Vagina (tissue), 2 donors: ENCODE measurements around the gene PKD1. TPM values are rescaled to one million over a fixed set of nuclear protein-coding genes. Genes with fewer than 3 reads are reported as not detected.

ENCODE experiments used
- DNase-seq, 2 donors: peaks; one replicate each; pipeline ENCODE4 v3.0.0-alpha.2; 2017; ENCODE audit errors: extremely low spot score in 2 of 2
- H3K27ac ChIP-seq: fragments of 200-600 bp; sonication (generic); one replicate; pipeline ENCODE4 v1.5.1; 2019
- H3K27me3 ChIP-seq: fragments of 200-600 bp; sonication (generic); one replicate; pipeline ENCODE4 v1.5.1; 2019
- H3K36me3 ChIP-seq, 2 donors: fragments of 200-600 bp; sonication (generic); one replicate each; pipeline ENCODE4 v1.5.1; 2017 to 2019
- H3K4me1 ChIP-seq: fragments of 200-600 bp; sonication (generic); one replicate; pipeline ENCODE4 v1.5.1; 2019
- H3K4me3 ChIP-seq, 2 donors: fragments of 200-600 bp; sonication (generic); 1 replicate in 1 of 2; 2 replicates in 1 of 2; pipeline ENCODE4 v1.5.1; 2016 to 2019
- H3K9me3 ChIP-seq: fragments of 200-600 bp; sonication (generic); one replicate; pipeline ENCODE4 v1.5.1; 2019
- POLR2A ChIP-seq, 2 donors: fragments of 450-650 bp; IDR thresholded peaks; one replicate each; pipeline ENCODE4 v1.6.1; 2017; ENCODE audit warnings: antibody characterized with exemption in 2 of 2, mild to moderate bottlenecking in 2 of 2, moderate library complexity in 2 of 2
- POLR2AphosphoS5 ChIP-seq, 2 donors: sonication (generic); formaldehyde crosslinking; IDR thresholded peaks; one replicate each; pipeline ENCODE4 v1.9.0; 2017; ENCODE audit warnings: antibody characterized with exemption in 2 of 2, mild to moderate bottlenecking in 2 of 2, low read depth in 1 of 2; ENCODE audit not compliant: insufficient read depth in 1 of 2
- intact Hi-C: fragments of 100-400 bp; cut with DNase I; formaldehyde crosslinking; loops from one replicate; pipeline ENCODE4 v1.15.1; 2023
- total RNA-seq: library from RNA; depleted of rRNA; stranded (reverse); fragments of >200 nt; gene quantifications from one replicate; pipeline ENCODE4 v1.2.3, GENCODE V29; 2016
- TF ChIP-seq, protein P1 (sequence below), 3 experiments: fragments of 450-650 bp in 2 of 3; fragments of 200-600 bp in 1 of 3; sonication (generic) in 1 of 3; IDR thresholded peaks; one replicate each; pipeline ENCODE4 v1.5.1; 2017 to 2019; ENCODE audit warnings: antibody characterized with exemption in 3 of 3, mild to moderate bottlenecking in 2 of 3, moderate library complexity in 2 of 3

Gene PKD1
- total RNA-seq, 1 donor from 2014 or later: 153 TPM

DNA sequence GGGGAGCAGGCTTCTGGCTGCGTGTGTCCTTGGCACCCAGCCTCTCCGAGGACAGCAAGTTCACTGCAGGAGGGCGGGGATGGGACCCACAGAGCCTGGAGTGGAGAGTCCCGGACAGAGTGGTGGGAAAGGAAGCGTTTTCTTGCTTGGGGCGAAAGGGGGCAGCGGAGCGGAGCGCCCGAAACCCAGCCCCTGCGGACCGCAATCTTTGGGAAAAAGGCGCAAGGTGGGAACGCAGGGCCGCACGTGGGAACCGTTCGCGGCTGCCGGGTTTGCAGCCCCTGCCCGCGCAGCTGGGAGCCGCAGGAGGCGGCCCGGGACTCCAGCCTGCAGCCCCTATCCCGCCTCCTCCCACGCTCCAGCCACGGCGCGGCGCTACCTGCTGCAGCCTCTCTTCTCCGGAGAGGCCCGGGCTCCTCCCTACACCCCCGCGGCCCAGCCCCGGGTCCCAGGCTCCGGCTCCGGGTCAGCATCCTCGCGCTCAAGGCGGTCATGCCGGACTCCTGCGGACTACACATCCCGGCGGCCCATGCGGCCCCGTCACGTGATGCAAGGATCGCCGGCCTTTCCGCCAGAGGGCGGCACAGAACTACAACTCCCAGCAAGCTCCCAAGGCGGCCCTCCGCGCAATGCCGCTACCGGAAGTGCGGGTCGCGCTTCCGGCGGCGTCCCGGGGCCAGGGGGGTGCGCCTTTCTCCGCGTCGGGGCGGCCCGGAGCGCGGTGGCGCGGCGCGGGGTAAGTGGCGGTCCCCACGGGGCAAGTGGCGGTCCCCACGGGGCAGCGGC lies 88.2 kb downstream of the PKD1 start, which contains the start of the genes NTHL1 and TSC2:
NTHL1 (minus strand) TSS at position 505 of the 786 bp plus-strand sequence; CDS start at position 494, 11 bp downstream.
TSC2 (plus strand) TSS at position 656 of the 786 bp plus-strand sequence. CDS start 631 bp downstream, outside the sequence.
- H3K27me3 ChIP-seq: no peaks in the 10 kb centered on the region
- H3K4me3 ChIP-seq: peak within 1 kb of the TSS; percentile 88 to 91
- TF ChIP-seq, protein P1, sequence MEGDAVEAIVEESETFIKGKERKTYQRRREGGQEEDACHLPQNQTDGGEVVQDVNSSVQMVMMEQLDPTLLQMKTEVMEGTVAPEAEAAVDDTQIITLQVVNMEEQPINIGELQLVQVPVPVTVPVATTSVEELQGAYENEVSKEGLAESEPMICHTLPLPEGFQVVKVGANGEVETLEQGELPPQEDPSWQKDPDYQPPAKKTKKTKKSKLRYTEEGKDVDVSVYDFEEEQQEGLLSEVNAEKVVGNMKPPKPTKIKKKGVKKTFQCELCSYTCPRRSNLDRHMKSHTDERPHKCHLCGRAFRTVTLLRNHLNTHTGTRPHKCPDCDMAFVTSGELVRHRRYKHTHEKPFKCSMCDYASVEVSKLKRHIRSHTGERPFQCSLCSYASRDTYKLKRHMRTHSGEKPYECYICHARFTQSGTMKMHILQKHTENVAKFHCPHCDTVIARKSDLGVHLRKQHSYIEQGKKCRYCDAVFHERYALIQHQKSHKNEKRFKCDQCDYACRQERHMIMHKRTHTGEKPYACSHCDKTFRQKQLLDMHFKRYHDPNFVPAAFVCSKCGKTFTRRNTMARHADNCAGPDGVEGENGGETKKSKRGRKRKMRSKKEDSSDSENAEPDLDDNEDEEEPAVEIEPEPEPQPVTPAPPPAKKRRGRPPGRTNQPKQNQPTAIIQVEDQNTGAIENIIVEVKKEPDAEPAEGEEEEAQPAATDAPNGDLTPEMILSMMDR (IDR thresholded peaks at IDR 0.05): peak in 2 of 3 experiments; percentile 32 to 58
- TF ChIP-seq POLR2AphosphoS5 (IDR thresholded peaks at IDR 0.05; ENCODE audit: insufficient read depth in 1 of 2, low read depth in 1 of 2) (peak; percentile 76 to 92), POLR2A (IDR thresholded peaks at IDR 0.05) (peak in 1 of 2 donors; percentile 11)
- H3K4me1 ChIP-seq: peaks cover 50% of the 10 kb centered on the region
- DNase-seq: peak in 1 of 2 donors; percentile 97
- H3K9me3 ChIP-seq: no peaks in the 10 kb centered on the region
- peak within 1 kb of the TSS; percentile 80 for H3K27ac ChIP-seq
- peaks cover 0 to 20% of the 10 kb centered on the region in 2 donors for H3K36me3 ChIP-seq
- intact Hi-C loops: loop anchor here (10.0 kb wide), 1 partner anchor 893 kb away; the partner anchor contains the start of gene CACNA1H

- Histone ChIP-seq H3K4me3 (peak overlapping the region; percentile 88 to 91), H3K36me3 (peaks cover 0 to 20% of the 10 kb centered on the region in 2 donors), H3K27ac (peak overlapping the region; percentile 80), H3K4me1 (peaks cover 56% of the 10 kb centered on the region), H3K9me3 (no peaks in the 10 kb centered on the region), H3K27me3 (no peaks in the 10 kb centered on the region)
- TF ChIP-seq, protein P1 (IDR thresholded peaks at IDR 0.05): no peak
- TF ChIP-seq POLR2AphosphoS5 (IDR thresholded peaks at IDR 0.05; ENCODE audit: insufficient read depth in 1 of 2, low read depth in 1 of 2) (no peak), POLR2A (IDR thresholded peaks at IDR 0.05) (no peak)
- intact Hi-C loops: loop anchor here (10.0 kb wide), 1 partner anchor 892 kb away; the partner anchor contains the start of gene CACNA1H
- no peak for DNase-seq
These were observed 88.8 kb downstream of the PKD1 start for GRCh38 chr16:2046893-2047329.

GRCh38 chr16:2045965-2046892 lies 89.5 kb downstream of the PKD1 start:
- H3K9me3 ChIP-seq: no peaks in the 10 kb centered on the region
- peaks cover 0 to 17% of the 10 kb centered on the region in 2 donors for H3K36me3 ChIP-seq
- peak overlapping the region; percentile 88 to 91 for H3K4me3 ChIP-seq
- H3K4me1 ChIP-seq: peaks cover 60% of the 10 kb centered on the region
- no peak for DNase-seq
- TF ChIP-seq POLR2A (IDR thresholded peaks at IDR 0.05): no peak
- TF ChIP-seq, protein P1 (IDR thresholded peaks at IDR 0.05): no peak
- no peak for TF ChIP-seq POLR2AphosphoS5 (IDR thresholded peaks at IDR 0.05; ENCODE audit: insufficient read depth in 1 of 2, low read depth in 1 of 2)
- intact Hi-C loops: loop anchor here (10.0 kb wide), 1 partner anchor 891 kb away; the partner anchor contains the start of gene CACNA1H
- H3K27ac ChIP-seq: peak overlapping the region; percentile 80
- no peaks in the 10 kb centered on the region for H3K27me3 ChIP-seq

GRCh38 chr16:2044541-2044940 lies 91.2 kb downstream of the PKD1 start:
- Histone ChIP-seq H3K36me3 (peaks cover 0 to 8% of the 10 kb centered on the region in 2 donors), H3K27ac (no peak overlapping the region), H3K9me3 (no peaks in the 10 kb centered on the region), H3K27me3 (no peaks in the 10 kb centered on the region), H3K4me1 (peaks cover 72% of the 10 kb centered on the region), H3K4me3 (no peak overlapping the region)
- intact Hi-C loops: loop anchor here (10.0 kb wide), 1 partner anchor 890 kb away; the partner anchor contains the start of gene CACNA1H
- DNase-seq: no peak
- TF ChIP-seq POLR2A (IDR thresholded peaks at IDR 0.05) (no peak), POLR2AphosphoS5 (IDR thresholded peaks at IDR 0.05; ENCODE audit: insufficient read depth in 1 of 2, low read depth in 1 of 2) (no peak)
- TF ChIP-seq, protein P1 (IDR thresholded peaks at IDR 0.05): no peak
